HEK293 (cell line): ENCODE results near the gene C6orf47.
A peak's percentile ranks its signal among the peaks of the same experiment; 100 is the strongest.

ENCODE experiments used
- CTCF ChIA-PET: fragments of 350-600 bp; formaldehyde crosslinking; extraction: SDS; loops from one replicate; lab custom pipeline; 2021; ENCODE audit warnings: antibody characterized with exemption; lab: Yijun Ruan, JAX
- POLR2A ChIA-PET: fragments of 300-600 bp; formaldehyde crosslinking; extraction: SDS; loops from one replicate; lab custom pipeline; 2020; ENCODE audit warnings: antibody characterized with exemption, inconsistent platforms; lab: Yijun Ruan, JAX
- H3K27ac ChIP-seq: fragments of 200-500 bp; sonication (Bioruptor generic); 2 replicates; pipeline ENCODE4 v1.5.1; 2014; ENCODE audit warnings: low read depth, low read length, control low read depth, inconsistent platforms; ENCODE audit errors: extremely low read depth
- H3K36me3 ChIP-seq, 2 experiments: fragments of 200-500 bp in 1 of 2; sonication (Bioruptor generic) in 1 of 2; 1 replicate in 1 of 2; 2 replicates in 1 of 2; pipeline ENCODE4 v1.5.1; 2014 to 2017; ENCODE audit warnings: inconsistent platforms in 2 of 2, low read length in 2 of 2; ENCODE audit not compliant: control insufficient read depth in 2 of 2, insufficient read depth in 1 of 2
- H3K4me1 ChIP-seq: fragments of 200-500 bp; sonication (Bioruptor generic); 2 replicates; pipeline ENCODE4 v1.5.1; 2014; ENCODE audit warnings: mild to moderate bottlenecking, low read length, inconsistent platforms; ENCODE audit not compliant: control insufficient read depth, insufficient read depth
- H3K4me3 ChIP-seq: 2 replicates; pipeline ENCODE4 v1.5.1; 2011; ENCODE audit warnings: low read depth, mild to moderate bottlenecking, control low read depth, low read length, moderate library complexity
- H3K9me3 ChIP-seq: fragments of 200-500 bp; sonication (Bioruptor generic); 2 replicates; pipeline ENCODE4 v1.5.1; 2014; ENCODE audit warnings: low read depth, low read length, inconsistent platforms; ENCODE audit not compliant: control insufficient read depth, insufficient read depth
- EGR2 ChIP-seq: fragments of 450-650 bp; formaldehyde crosslinking; IDR thresholded peaks from 2 replicates; pipeline ENCODE4 v1.5.1; 2016; ENCODE audit warnings: low read depth, missing biosample characterization, missing genetic modification characterization
- GLI2 ChIP-seq: fragments of 450-650 bp; formaldehyde crosslinking; IDR thresholded peaks from 2 replicates; pipeline ENCODE4; 2017; ENCODE audit warnings: missing biosample characterization, missing genetic modification characterization, low read depth, borderline replicate concordance
- GLIS2 ChIP-seq: fragments of 450-650 bp; formaldehyde crosslinking; IDR thresholded peaks from 2 replicates; pipeline ENCODE4 v1.5.1; 2016; ENCODE audit warnings: missing biosample characterization, missing genetic modification characterization
- HOXC10 ChIP-seq: sonication (generic); formaldehyde crosslinking; IDR thresholded peaks from 2 replicates; pipeline ENCODE4 v1.8.1; 2023; ENCODE audit warnings: mild to moderate bottlenecking, missing genetic modification reagents
- IKZF3 ChIP-seq: fragments of 450-650 bp; IDR thresholded peaks from 2 replicates; pipeline ENCODE4 v1.5.0; 2018; ENCODE audit warnings: missing biosample characterization, mild to moderate bottlenecking, missing genetic modification characterization, moderate library complexity
- KLF1 ChIP-seq: fragments of 450-650 bp; formaldehyde crosslinking; IDR thresholded peaks from 2 replicates; pipeline ENCODE4 v1.5.1; 2016; ENCODE audit warnings: missing biosample characterization, missing genetic modification characterization
- KLF16 ChIP-seq: fragments of 450-650 bp; formaldehyde crosslinking; IDR thresholded peaks from 2 replicates; pipeline ENCODE4 v1.5.1; 2017; ENCODE audit warnings: missing biosample characterization, missing genetic modification characterization
- PATZ1 ChIP-seq: fragments of 450-650 bp; formaldehyde crosslinking; IDR thresholded peaks from 2 replicates; pipeline ENCODE4 v1.5.1; 2016; ENCODE audit warnings: missing biosample characterization, missing genetic modification characterization
- PRDM1 ChIP-seq: fragments of 450-650 bp; formaldehyde crosslinking; IDR thresholded peaks from 2 replicates; pipeline ENCODE4; 2016; ENCODE audit warnings: missing biosample characterization, missing genetic modification characterization
- SP2 ChIP-seq: fragments of 450-650 bp; formaldehyde crosslinking; IDR thresholded peaks from 2 replicates; pipeline ENCODE4 v1.5.1; 2016; ENCODE audit warnings: missing biosample characterization, missing genetic modification characterization
- SP3 ChIP-seq: fragments of 450-650 bp; formaldehyde crosslinking; IDR thresholded peaks from 2 replicates; pipeline ENCODE4 v1.5.1; 2016; ENCODE audit warnings: missing biosample characterization, missing genetic modification characterization
- SP7 ChIP-seq: fragments of 450-650 bp; formaldehyde crosslinking; IDR thresholded peaks from 2 replicates; pipeline ENCODE4 v1.5.1; 2016; ENCODE audit warnings: missing biosample characterization, missing genetic modification characterization
- WT1 ChIP-seq: fragments of 450-650 bp; formaldehyde crosslinking; IDR thresholded peaks from 2 replicates; pipeline ENCODE4 v1.5.1; 2016; ENCODE audit warnings: missing biosample characterization, missing genetic modification characterization
- YY2 ChIP-seq: fragments of 450-650 bp; formaldehyde crosslinking; IDR thresholded peaks from 2 replicates; pipeline ENCODE4 v1.5.1; 2016; ENCODE audit warnings: missing biosample characterization, missing genetic modification characterization
- ZBTB49 ChIP-seq: fragments of 450-650 bp; formaldehyde crosslinking; IDR thresholded peaks from 2 replicates; pipeline ENCODE4 v1.5.1; 2016; ENCODE audit warnings: missing biosample characterization, missing genetic modification characterization, low read depth
- ZFHX2 ChIP-seq: fragments of 450-650 bp; formaldehyde crosslinking; conservative IDR thresholded peaks from 2 replicates; pipeline ENCODE4 v1.5.1; 2016; ENCODE audit warnings: missing biosample characterization, missing genetic modification characterization
- ZNF10 ChIP-seq: fragments of 450-650 bp; formaldehyde crosslinking; IDR thresholded peaks from 2 replicates; pipeline ENCODE4 v1.5.1; 2017; ENCODE audit warnings: missing biosample characterization, missing genetic modification characterization
- ZNF133 ChIP-seq: fragments of 450-650 bp; formaldehyde crosslinking; IDR thresholded peaks from 2 replicates; pipeline ENCODE4 v1.5.1; 2016; ENCODE audit warnings: missing biosample characterization, missing genetic modification characterization
- ZNF214 ChIP-seq: fragments of 450-650 bp; formaldehyde crosslinking; IDR thresholded peaks from 2 replicates; pipeline ENCODE4 v1.5.1; 2017; ENCODE audit warnings: missing biosample characterization, mild to moderate bottlenecking, missing genetic modification characterization, borderline replicate concordance
- ZNF274 ChIP-seq, 2 experiments: fragments of 200-500 bp in 1 of 2; fragments of 450-650 bp in 1 of 2; sonication (Bioruptor generic) in 1 of 2; formaldehyde crosslinking in 1 of 2; IDR thresholded peaks; 2 replicates each; pipeline versions ENCODE4 v1.5.1 to v1.6.1; 2014 to 2016; ENCODE audit warnings: borderline replicate concordance in 1 of 2, inconsistent platforms in 1 of 2, low read length in 1 of 2, missing biosample characterization in 1 of 2, missing genetic modification characterization in 1 of 2
- ZNF521 ChIP-seq: fragments of 450-650 bp; formaldehyde crosslinking; IDR thresholded peaks from 2 replicates; pipeline ENCODE4 v1.5.1; 2017; ENCODE audit warnings: missing biosample characterization, mild to moderate bottlenecking, missing genetic modification characterization
- ZNF529 ChIP-seq: fragments of 450-650 bp; formaldehyde crosslinking; IDR thresholded peaks from 2 replicates; pipeline ENCODE4 v1.5.1; 2017; ENCODE audit warnings: missing genetic modification characterization, missing biosample characterization; ENCODE audit not compliant: insufficient replicate concordance
- ZNF585B ChIP-seq: fragments of 450-650 bp; formaldehyde crosslinking; IDR thresholded peaks from 2 replicates; pipeline ENCODE4 v1.5.1; 2016; ENCODE audit warnings: missing biosample characterization, missing genetic modification characterization
- ZNF677 ChIP-seq: fragments of 450-650 bp; IDR thresholded peaks from 2 replicates; pipeline ENCODE4 v1.5.0; 2018; ENCODE audit warnings: missing biosample characterization, mild to moderate bottlenecking, missing genetic modification characterization, moderate library complexity
- ZNF747 ChIP-seq: fragments of 450-650 bp; formaldehyde crosslinking; IDR thresholded peaks from 2 replicates; pipeline ENCODE4 v1.5.1; 2016; ENCODE audit warnings: missing biosample characterization, missing genetic modification characterization
- ZNF76 ChIP-seq: fragments of 450-650 bp; formaldehyde crosslinking; IDR thresholded peaks from 2 replicates; pipeline ENCODE4; 2016; ENCODE audit warnings: low read depth, missing biosample characterization, missing genetic modification characterization, borderline replicate concordance
- ZNF776 ChIP-seq: fragments of 450-650 bp; formaldehyde crosslinking; IDR thresholded peaks from 2 replicates; pipeline ENCODE4 v1.5.0; 2017; ENCODE audit warnings: missing biosample characterization, missing genetic modification characterization, borderline replicate concordance
- ZNF837 ChIP-seq: fragments of 450-650 bp; formaldehyde crosslinking; IDR thresholded peaks from 2 replicates; pipeline ENCODE4 v1.5.1; 2016; ENCODE audit warnings: missing biosample characterization, missing genetic modification characterization
- TF ChIP-seq, protein P1 (sequence below): fragments of 450-650 bp; formaldehyde crosslinking; IDR thresholded peaks from 2 replicates; pipeline ENCODE4 v1.5.1; 2016; ENCODE audit warnings: missing biosample characterization, missing genetic modification characterization
- TF ChIP-seq, protein P2 (sequence below): fragments of 450-650 bp; formaldehyde crosslinking; IDR thresholded peaks from 2 replicates; pipeline ENCODE4 v1.5.1; 2017; ENCODE audit warnings: missing biosample characterization, missing genetic modification characterization

Gene C6orf47

DNA sequence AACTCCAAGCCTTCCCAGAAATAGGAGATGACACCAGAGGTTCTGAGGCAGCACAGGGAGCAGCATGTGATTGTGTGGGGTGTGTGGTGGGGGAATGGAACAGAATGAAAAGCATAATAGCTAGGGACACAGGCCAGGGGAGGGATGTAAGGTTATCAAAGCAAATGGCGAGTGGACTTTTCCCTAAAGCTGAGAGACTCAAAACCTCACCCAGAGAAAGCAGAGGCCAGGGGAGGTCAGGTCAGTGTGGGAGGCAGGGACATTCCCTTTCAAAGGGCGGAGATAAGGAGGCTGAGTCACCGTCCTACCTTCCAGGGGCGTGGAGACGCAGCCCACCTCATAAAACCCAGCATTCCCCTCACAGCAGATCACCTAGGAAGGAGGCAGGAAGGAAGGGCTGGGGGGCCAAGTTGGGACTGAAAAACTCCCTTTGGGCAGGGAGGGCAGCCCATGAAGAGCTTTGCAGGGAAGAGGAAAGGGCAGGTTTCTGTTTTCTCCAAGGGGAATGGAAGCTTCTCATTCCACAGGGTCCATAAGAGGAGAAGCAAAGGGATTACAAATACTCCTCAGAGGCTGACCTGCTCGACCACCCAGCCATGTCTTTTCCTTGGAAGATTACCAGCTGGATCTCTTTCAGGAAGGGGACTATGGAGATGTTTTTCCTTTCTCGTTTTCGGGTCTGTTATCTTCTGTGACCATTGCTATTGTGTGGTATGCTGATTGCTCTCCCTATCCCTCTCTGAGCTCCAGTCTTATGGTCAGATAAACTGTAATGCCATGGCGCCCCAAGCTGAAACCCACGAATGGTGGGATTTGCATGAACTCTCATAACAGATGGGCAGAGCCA lies 29.9 kb upstream of the C6orf47 start:
- Histone ChIP-seq H3K36me3 (peaks cover 0 to 78% of the 10 kb centered on the region in 2 experiments; a peak in 2 of 3 replicates), H3K9me3 (no peaks in the 10 kb centered on the region), H3K4me1 (no peaks in the 10 kb centered on the region), H3K4me3 (no peak overlapping the region), H3K27ac (no peak overlapping the region)
- ChIA-PET CTCF (interaction anchor here (0.5 to 4.6 kb wide), 23 partner anchors 8 to 276 kb away, joined by 3 to 24 read pairs (median 4); partner anchors contain the start of genes ABHD16A, C6orf47, DDAH2 and LY6G5B), POLR2A (interaction anchor here (0.6 to 1.4 kb wide), 7 partner anchors 8 to 172 kb away, joined by 3 to 9 read pairs (median 4); partner anchors contain the start of genes ABHD16A, CSNK2B, HSPA1A and HSPA1B)
- TF ChIP-seq ZNF76 (tag by site-specific recombination) (no peak), GLI2 (tag by site-specific recombination) (no peak), ZNF214 (no peak), PRDM1 (peak; percentile 83), ZFHX2 (tag by site-specific recombination) (peak; percentile 90), PATZ1 (tag by site-specific recombination) (0 out of 2 replicates have a peak, but pooled peaks have one; percentile 39), ZNF837 (tag by site-specific recombination) (no peak), ZNF747 (no peak), KLF1 (tag by site-specific recombination) (peak; percentile 93), IKZF3 (0 out of 2 replicates have a peak, but pooled peaks have one; percentile 27), ZNF776 (tag by site-specific recombination) (no peak), ZNF585B (no peak), KLF16 (tag by site-specific recombination) (0 out of 2 replicates have a peak, but pooled peaks have one; percentile 51), WT1 (peak; percentile 89), ZNF677 (tag by site-specific recombination) (no peak), EGR2 (tag by site-specific recombination) (peak; percentile 89), SP2 (tag by site-specific recombination) (peak; percentile 25; the same call in 1 of the 2 replicates), ZNF10 (no peak), YY2 (no peak), ZNF133 (tag by site-specific recombination) (no peak), ZNF521 (tag by site-specific recombination) (no peak), GLIS2 (tag by site-specific recombination) (peak; percentile 41; the same call in 1 of the 2 replicates), ZNF529 (no peak), SP7 (tag by site-specific recombination) (peak; percentile 73), ZBTB49 (tag by site-specific recombination) (no peak), SP3 (peak; percentile 18; the same call in 1 of the 2 replicates), HOXC10 (CRISPR knock-in tag) (no peak), ZNF274 (IDR thresholded peaks at IDR 0.05; ENCODE audit: low read length) (no peak), ZNF274 (tag by site-specific recombination; IDR thresholded peaks at IDR 0.05; ENCODE audit: borderline replicate concordance) (no peak)
- TF ChIP-seq, protein P1, sequence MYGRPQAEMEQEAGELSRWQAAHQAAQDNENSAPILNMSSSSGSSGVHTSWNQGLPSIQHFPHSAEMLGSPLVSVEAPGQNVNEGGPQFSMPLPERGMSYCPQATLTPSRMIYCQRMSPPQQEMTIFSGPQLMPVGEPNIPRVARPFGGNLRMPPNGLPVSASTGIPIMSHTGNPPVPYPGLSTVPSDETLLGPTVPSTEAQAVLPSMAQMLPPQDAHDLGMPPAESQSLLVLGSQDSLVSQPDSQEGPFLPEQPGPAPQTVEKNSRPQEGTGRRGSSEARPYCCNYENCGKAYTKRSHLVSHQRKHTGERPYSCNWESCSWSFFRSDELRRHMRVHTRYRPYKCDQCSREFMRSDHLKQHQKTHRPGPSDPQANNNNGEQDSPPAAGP (tag by site-specific recombination), result peak; percentile 87
- TF ChIP-seq, protein P2, sequence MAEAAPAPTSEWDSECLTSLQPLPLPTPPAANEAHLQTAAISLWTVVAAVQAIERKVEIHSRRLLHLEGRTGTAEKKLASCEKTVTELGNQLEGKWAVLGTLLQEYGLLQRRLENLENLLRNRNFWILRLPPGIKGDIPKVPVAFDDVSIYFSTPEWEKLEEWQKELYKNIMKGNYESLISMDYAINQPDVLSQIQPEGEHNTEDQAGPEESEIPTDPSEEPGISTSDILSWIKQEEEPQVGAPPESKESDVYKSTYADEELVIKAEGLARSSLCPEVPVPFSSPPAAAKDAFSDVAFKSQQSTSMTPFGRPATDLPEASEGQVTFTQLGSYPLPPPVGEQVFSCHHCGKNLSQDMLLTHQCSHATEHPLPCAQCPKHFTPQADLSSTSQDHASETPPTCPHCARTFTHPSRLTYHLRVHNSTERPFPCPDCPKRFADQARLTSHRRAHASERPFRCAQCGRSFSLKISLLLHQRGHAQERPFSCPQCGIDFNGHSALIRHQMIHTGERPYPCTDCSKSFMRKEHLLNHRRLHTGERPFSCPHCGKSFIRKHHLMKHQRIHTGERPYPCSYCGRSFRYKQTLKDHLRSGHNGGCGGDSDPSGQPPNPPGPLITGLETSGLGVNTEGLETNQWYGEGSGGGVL (tag by site-specific recombination), result no peak
